ENCODE data around the gene GOLGA7B. TPM values are rescaled to one million over a fixed set of nuclear protein-coding genes. Genes with fewer than 3 reads are reported as not detected.

The GOLGA7B gene
- total and polyA plus RNA-seq, 9 of the 15 experiments (the other 6 are each of a cell fraction or from before 2014, with no cell fraction given), result 0.03 to 0.07 (median 0.04) TPM; not detected in 3

DNA sequence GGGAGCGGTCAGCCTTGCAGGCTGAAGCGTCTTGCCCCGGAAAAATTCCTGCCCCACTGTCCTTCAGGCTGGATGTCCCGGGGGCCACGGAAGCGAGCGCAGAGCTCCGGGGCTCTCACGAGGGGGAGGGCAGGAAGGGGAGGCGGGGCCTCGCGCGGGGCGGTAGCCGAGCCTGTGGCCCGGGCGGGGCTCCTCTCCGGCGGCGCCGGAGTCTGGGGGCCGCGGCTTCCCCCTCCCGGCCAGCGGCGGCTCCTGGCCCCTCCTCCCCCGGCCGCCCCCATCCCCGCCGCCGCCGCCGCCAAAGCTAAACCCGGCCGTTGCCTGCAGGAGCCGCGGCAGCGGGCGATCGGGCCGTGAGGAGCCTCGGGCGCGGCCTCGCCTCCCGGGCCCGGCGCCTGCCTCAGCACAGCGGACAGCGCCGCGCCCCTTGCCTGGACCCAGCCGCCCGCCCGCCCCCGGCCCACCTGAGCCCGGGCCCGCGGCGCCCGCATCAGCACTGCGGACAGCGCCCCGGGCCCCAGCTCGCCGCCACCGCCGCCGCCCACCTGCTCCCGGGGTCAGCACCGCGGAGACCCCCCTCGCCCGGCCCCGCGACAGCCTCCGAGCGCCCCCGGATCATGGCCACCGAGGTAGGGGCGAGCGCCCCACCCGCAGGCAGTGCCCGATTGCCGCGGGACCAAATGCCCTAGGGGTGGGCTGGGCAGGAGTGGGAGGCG is at the start of gene GOLGA7B (continued):
- TF ChIP-seq SIN3A (IDR thresholded peaks at IDR 0.05; ENCODE audit: borderline replicate concordance in 2 of 2, control insufficient read depth in 1 of 2, low read depth in 2 of 2, low read length in 2 of 2) (peak in 1 of 2 experiments; percentile 87; a peak in 1 of 4 replicates), ZEB2 (IDR thresholded peaks at IDR 0.05) (no peak), MAZ (CRISPR knock-in tag; conservative IDR thresholded peaks at IDR 0.05 in 1 of 2, IDR thresholded peaks at IDR 0.05 in 1 of 2) (peak; percentile 43 to 44; a peak in 1 of 4 replicates), STAT5B (CRISPR knock-in tag; IDR thresholded peaks at IDR 0.05) (no peak), JUND (IDR thresholded peaks at IDR 0.05; ENCODE audit: borderline replicate concordance, low read depth, low read length) (no peak), JUND (tag; IDR thresholded peaks at IDR 0.05; ENCODE audit: borderline replicate concordance, low read depth, low read length) (no peak)
- TF ChIP-seq, protein P1, sequence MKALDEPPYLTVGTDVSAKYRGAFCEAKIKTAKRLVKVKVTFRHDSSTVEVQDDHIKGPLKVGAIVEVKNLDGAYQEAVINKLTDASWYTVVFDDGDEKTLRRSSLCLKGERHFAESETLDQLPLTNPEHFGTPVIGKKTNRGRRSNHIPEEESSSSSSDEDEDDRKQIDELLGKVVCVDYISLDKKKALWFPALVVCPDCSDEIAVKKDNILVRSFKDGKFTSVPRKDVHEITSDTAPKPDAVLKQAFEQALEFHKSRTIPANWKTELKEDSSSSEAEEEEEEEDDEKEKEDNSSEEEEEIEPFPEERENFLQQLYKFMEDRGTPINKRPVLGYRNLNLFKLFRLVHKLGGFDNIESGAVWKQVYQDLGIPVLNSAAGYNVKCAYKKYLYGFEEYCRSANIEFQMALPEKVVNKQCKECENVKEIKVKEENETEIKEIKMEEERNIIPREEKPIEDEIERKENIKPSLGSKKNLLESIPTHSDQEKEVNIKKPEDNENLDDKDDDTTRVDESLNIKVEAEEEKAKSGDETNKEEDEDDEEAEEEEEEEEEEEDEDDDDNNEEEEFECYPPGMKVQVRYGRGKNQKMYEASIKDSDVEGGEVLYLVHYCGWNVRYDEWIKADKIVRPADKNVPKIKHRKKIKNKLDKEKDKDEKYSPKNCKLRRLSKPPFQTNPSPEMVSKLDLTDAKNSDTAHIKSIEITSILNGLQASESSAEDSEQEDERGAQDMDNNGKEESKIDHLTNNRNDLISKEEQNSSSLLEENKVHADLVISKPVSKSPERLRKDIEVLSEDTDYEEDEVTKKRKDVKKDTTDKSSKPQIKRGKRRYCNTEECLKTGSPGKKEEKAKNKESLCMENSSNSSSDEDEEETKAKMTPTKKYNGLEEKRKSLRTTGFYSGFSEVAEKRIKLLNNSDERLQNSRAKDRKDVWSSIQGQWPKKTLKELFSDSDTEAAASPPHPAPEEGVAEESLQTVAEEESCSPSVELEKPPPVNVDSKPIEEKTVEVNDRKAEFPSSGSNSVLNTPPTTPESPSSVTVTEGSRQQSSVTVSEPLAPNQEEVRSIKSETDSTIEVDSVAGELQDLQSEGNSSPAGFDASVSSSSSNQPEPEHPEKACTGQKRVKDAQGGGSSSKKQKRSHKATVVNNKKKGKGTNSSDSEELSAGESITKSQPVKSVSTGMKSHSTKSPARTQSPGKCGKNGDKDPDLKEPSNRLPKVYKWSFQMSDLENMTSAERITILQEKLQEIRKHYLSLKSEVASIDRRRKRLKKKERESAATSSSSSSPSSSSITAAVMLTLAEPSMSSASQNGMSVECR (CRISPR knock-in tag; IDR thresholded peaks at IDR 0.05), result 0 out of 2 replicates have a peak, but pooled peaks have one; percentile 32
- TF ChIP-seq, protein P2, sequence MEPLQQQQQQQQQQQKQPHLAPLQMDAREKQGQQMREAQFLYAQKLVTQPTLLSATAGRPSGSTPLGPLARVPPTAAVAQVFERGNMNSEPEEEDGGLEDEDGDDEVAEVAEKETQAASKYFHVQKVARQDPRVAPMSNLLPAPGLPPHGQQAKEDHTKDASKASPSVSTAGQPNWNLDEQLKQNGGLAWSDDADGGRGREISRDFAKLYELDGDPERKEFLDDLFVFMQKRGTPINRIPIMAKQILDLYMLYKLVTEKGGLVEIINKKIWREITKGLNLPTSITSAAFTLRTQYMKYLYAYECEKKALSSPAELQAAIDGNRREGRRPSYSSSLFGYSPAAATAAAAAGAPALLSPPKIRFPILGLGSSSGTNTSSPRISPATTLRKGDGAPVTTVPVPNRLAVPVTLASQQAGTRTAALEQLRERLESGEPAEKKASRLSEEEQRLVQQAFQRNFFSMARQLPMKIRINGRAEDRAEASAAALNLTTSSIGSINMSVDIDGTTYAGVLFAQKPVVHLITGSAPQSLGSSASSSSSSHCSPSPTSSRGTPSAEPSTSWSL (CRISPR knock-in tag; IDR thresholded peaks at IDR 0.05; ENCODE audit: borderline replicate concordance), result no peak

Data from K562 (cell line).